Measurements from ENCODE around the gene SCNN1B. TPM values are rescaled to one million over a fixed set of nuclear protein-coding genes. Genes with fewer than 3 reads are reported as not detected.

Gene SCNN1B
- total RNA-seq, 2 experiments from 2014 or later: not detected

DNA sequence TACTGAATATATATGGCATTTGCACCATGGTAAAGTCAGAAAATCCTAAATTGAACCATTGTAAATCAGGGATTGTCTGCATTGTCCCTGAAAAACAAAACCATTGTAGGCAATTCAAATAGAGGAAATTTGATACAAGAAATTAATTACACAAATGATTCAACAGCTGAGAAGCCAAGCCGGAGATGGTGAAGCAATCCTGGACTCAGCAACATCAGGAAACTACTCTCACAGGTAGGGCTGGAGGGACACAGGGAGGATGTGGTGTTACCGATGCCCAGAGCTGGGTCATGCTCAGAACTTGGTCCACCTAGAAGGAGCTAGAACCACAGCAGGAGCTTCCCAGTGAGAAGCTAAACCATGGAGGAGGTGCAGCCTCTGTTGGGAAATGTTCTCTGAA, 18.5 kb upstream of the SCNN1B start:
- ATAC-seq (ENCODE audit: poor library complexity) (no peak), DNase-seq (no peak)
- no peak overlapping the region for H3K27ac Mint-ChIP-seq
- ChIA-PET POLR2A (no interaction called here), CTCF (no interaction called here)
- intact Hi-C loops (cut with DNase I, micrococcal nuclease): no loop called here
- H3K4me1 ChIP-seq (ENCODE audit: insufficient read depth, low read length): no peaks in the 10 kb centered on the region
- H3K27ac ChIP-seq (ENCODE audit: low read depth in 1 of 2, low read length in 2 of 2): no peak overlapping the region
- H3K36me3 Mint-ChIP-seq (ENCODE audit: low read depth): no peaks in the 10 kb centered on the region
- H3K9me3 Mint-ChIP-seq: no peaks in the 10 kb centered on the region
- H3K9me3 ChIP-seq (ENCODE audit: control insufficient read depth in 1 of 2, insufficient read depth in 1 of 2, low read length in 2 of 2): no peaks in the 10 kb centered on the region
- TF ChIP-seq, protein P1, sequence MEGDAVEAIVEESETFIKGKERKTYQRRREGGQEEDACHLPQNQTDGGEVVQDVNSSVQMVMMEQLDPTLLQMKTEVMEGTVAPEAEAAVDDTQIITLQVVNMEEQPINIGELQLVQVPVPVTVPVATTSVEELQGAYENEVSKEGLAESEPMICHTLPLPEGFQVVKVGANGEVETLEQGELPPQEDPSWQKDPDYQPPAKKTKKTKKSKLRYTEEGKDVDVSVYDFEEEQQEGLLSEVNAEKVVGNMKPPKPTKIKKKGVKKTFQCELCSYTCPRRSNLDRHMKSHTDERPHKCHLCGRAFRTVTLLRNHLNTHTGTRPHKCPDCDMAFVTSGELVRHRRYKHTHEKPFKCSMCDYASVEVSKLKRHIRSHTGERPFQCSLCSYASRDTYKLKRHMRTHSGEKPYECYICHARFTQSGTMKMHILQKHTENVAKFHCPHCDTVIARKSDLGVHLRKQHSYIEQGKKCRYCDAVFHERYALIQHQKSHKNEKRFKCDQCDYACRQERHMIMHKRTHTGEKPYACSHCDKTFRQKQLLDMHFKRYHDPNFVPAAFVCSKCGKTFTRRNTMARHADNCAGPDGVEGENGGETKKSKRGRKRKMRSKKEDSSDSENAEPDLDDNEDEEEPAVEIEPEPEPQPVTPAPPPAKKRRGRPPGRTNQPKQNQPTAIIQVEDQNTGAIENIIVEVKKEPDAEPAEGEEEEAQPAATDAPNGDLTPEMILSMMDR (IDR thresholded peaks at IDR 0.05): no peak
- no peaks in the 10 kb centered on the region for H3K36me3 ChIP-seq (ENCODE audit: insufficient read depth, low read length)
- no peak overlapping the region for H3K4me3 ChIP-seq (ENCODE audit: low read length)
- no peaks in the 10 kb centered on the region for H3K4me1 Mint-ChIP-seq (ENCODE audit: low read depth)
- H3K4me3 Mint-ChIP-seq: no peak overlapping the region
- peaks cover 11 to 15% of the 10 kb centered on the region in 2 experiments for H3K27me3 ChIP-seq (ENCODE audit: control insufficient read depth in 1 of 2, insufficient read depth in 2 of 2, low read length in 2 of 2)
- peaks cover 36% of the 10 kb centered on the region for H3K27me3 Mint-ChIP-seq

DNA sequence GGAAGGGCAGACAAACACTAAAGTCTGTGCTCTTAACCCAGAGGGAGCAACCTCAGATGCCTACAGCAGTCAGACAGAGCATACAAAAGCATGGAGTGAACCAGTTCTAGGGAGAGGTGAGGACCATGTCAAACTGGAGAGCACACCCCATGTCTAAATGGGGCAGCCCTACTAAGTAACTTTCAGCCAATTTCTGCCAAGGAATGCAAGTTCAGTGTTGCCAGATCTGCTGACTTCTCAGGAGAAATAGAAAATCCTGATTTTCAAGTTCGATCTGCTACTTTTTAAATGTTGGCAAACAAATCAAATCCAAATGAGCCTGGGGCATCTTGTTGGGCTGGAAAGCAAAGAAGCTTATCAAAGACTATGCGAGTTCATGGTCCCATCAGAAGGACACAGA, 17.5 kb upstream of the SCNN1B start:
- DNase-seq: no peak
- Mint-ChIP-seq H3K4me3 (no peak overlapping the region), H3K27me3 (peaks cover 30% of the 10 kb centered on the region), H3K36me3 (ENCODE audit: low read depth) (no peaks in the 10 kb centered on the region), H3K27ac (no peak overlapping the region), H3K9me3 (no peaks in the 10 kb centered on the region), H3K4me1 (ENCODE audit: low read depth) (no peaks in the 10 kb centered on the region)
- no peak overlapping the region for H3K27ac ChIP-seq (ENCODE audit: low read depth in 1 of 2, low read length in 2 of 2)
- no peak for ATAC-seq (ENCODE audit: poor library complexity)
- ChIA-PET CTCF (no interaction called here), POLR2A (no interaction called here)
- H3K36me3 ChIP-seq (ENCODE audit: insufficient read depth, low read length): no peaks in the 10 kb centered on the region
- TF ChIP-seq, protein P1 (IDR thresholded peaks at IDR 0.05): no peak
- H3K4me1 ChIP-seq (ENCODE audit: insufficient read depth, low read length): no peaks in the 10 kb centered on the region
- H3K27me3 ChIP-seq (ENCODE audit: control insufficient read depth in 1 of 2, insufficient read depth in 2 of 2, low read length in 2 of 2): peaks cover 11 to 15% of the 10 kb centered on the region in 2 experiments
- intact Hi-C loops (cut with DNase I, micrococcal nuclease): no loop called here
- H3K9me3 ChIP-seq (ENCODE audit: control insufficient read depth in 1 of 2, insufficient read depth in 1 of 2, low read length in 2 of 2): no peaks in the 10 kb centered on the region
- no peak overlapping the region for H3K4me3 ChIP-seq (ENCODE audit: low read length)

DNA sequence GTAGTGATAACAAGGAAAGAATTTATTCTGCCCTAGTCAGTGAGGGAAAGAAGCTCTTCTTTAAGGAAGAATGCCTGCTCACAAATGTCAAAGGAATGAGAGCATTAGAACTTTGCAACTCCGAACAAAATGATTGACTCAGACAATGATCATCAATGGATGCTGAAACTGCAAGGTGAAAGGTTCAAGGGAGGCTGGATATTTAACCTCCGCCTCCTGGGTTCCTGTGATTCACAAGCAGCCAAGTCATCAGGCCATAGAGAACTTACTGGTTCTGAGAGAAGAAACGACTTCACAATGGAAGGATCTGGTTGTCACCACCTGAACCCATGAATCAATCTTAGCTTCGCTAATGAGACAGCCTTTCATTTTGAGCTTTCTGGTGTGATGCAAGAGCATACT, 16.0 kb upstream of the SCNN1B start:
- POLR2A ChIA-PET: no interaction called here
- peaks cover 7 to 11% of the 10 kb centered on the region in 2 experiments for H3K27me3 ChIP-seq (ENCODE audit: control insufficient read depth in 1 of 2, insufficient read depth in 2 of 2, low read length in 2 of 2)

More for the DNA sequence above, 16.0 kb upstream of the SCNN1B start:
- Mint-ChIP-seq H3K36me3 (ENCODE audit: low read depth) (no peaks in the 10 kb centered on the region), H3K27me3 (peaks cover 19% of the 10 kb centered on the region), H3K4me3 (no peak overlapping the region), H3K9me3 (no peaks in the 10 kb centered on the region), H3K27ac (no peak overlapping the region), H3K4me1 (ENCODE audit: low read depth) (no peaks in the 10 kb centered on the region)
- Histone ChIP-seq H3K4me3 (ENCODE audit: low read length) (no peak overlapping the region), H3K27ac (ENCODE audit: low read depth in 1 of 2, low read length in 2 of 2) (no peak overlapping the region), H3K9me3 (ENCODE audit: control insufficient read depth in 1 of 2, insufficient read depth in 1 of 2, low read length in 2 of 2) (no peaks in the 10 kb centered on the region), H3K4me1 (ENCODE audit: insufficient read depth, low read length) (no peaks in the 10 kb centered on the region), H3K36me3 (ENCODE audit: insufficient read depth, low read length) (no peaks in the 10 kb centered on the region)
- intact Hi-C loops (cut with DNase I, micrococcal nuclease): no loop called here
- DNase-seq: no peak
- TF ChIP-seq, protein P1 (IDR thresholded peaks at IDR 0.05): no peak
- ATAC-seq (ENCODE audit: poor library complexity): no peak
- CTCF ChIA-PET: no interaction called here
